HG03558 (cell line): ENCODE results near the gene EIF6.

Experiments used
- ATAC-seq: cut with Tn5 transposase; IDR thresholded peaks from one replicate; pipeline ENCODE4 v1.9.1; 2021; ENCODE audit warnings: moderate number of reproducible peaks; ENCODE audit not compliant: unreplicated experiment; ENCODE audit errors: extremely low read depth

Gene EIF6

GRCh38 chr20:35295674-35296073 lies 11.1 kb upstream of the EIF6 start:
- no peak for ATAC-seq

DNA sequence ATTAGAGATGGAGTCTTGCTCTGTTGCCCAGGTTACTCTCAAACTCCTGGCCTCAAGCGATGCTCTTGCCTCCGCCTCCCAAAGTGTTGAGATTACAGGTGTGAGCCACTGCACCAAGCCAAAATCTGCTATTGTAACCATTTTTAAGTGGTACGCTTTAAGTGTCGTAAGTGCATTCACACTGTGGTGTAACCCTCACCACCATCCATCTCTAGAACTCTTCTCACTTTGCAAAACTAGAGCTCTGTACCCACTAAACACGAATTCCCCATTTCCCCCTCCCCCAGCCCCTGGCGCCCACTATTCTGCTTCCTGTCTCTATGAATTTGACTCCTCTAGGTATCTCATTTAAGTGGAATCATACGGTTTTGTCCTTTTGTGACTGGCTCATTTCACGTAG lies 10.5 kb upstream of the EIF6 start:
- ATAC-seq = no peak

DNA sequence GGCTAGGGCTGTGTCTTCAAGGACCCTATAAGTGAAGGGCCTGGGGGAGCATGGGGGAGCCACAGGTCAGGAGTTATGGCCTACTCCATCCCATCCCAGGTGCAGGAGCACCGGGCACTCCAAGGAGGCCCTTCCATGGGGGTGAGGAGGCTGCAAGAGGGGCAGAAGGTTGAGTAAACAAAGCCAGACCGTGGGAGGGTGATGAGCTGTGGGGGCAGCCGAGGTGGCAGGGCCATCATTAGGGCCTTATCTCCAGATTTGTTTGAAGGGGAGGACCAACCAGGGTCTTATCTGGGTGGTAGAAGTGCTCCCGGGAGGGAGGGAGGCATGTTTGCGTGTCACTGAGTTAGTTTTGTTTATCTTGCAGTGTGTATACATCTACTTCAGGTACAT lies 9.7 kb upstream of the EIF6 start:
- no peak for ATAC-seq

- no peak for ATAC-seq
Measured at GRCh38 chr20:35293303-35294292, 9.0 kb upstream of the EIF6 start.

DNA sequence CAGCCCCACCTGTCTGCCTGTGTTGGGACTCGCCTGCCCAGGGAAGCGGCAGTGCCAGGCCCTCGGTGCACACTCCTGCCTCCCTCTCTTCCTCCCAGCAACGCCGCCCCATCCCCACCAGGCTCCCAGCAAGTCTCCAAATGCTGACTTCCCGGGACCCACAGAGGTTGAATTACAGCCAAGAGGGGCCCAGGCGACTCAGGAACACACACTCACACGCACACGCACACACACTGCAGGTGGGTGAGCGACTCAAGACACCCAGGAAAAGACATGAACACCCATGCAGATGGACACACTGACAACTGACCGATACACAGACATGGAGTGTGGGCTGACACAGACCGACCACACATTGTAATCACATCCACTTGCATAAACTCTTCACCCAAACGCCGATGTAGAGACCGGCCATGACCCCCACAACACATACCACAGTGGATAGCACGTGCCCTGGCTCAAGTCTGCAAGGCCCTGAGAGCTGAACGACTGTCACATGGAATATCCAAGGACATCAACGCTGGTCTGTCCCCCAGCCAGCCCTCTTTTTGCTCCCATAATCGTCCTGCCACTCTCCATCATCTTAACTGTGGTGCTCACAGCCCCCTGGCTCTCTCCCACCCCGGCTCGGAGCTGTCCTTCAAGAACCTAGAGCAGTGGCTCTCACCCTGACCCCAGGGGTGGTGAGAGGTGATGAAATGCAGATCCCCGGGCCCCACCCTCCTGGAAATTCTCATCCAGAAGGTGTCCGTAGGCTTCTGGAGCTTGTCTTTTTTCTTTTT lies 8.1 kb upstream of the EIF6 start:
- ATAC-seq = no peak

- no peak for ATAC-seq
Measured at GRCh38 chr20:35291654-35292503, 7.3 kb upstream of the EIF6 start, which contains the start of gene FAM83C. Gene FAM83C (minus strand): TSS chr20:35292425. CDS start chr20:35292304, 121 bp downstream.

GRCh38 chr20:35290887-35291417 lies 6.4 kb upstream of the EIF6 start:
- no peak for ATAC-seq

GRCh38 chr20:35290186-35290886 lies 5.8 kb upstream of the EIF6 start:
- ATAC-seq = no peak

DNA sequence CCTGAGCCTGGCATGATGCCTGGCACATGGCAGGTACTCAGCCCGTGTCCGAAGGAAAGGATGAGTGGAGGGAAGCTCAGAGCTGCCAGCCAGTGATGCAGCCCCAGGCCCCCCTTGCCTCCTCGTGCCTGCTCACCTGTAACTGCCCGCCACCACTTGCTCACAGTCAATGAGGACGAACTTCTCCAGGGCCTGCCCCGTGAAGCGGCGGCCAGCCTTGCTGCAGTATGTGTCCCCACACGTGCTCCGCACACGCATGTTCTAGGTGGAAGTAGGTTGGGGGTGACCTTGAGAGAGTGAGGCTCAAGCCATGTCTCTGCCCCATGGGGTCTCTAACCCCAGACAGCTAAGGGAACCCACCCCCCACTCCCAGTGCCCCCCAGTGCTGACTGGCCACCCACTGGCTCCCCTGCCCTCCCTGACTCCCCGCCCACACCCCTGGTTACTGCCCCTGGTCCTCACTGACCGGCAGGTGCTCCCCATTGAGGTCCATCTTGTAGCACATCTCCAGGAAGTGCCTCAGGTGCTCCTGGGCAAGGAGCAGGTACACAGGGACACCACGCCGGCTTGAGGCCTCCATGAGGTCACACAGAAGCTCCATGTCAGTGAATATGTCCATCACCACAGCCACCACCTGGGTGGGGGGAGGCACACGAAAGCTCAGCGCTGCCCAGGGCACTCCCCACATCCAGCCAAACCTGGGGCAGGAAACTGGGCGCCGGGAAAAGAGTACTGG lies 3.9 kb upstream of the EIF6 start:
- ATAC-seq = no peak

GRCh38 chr20:35287509-35288324 lies 3.1 kb upstream of the EIF6 start:
- no peak for ATAC-seq

- no peak for ATAC-seq
Measured at GRCh38 chr20:35286899-35287508, 2.4 kb upstream of the EIF6 start.

GRCh38 chr20:35286077-35286898 lies 1.7 kb upstream of the EIF6 start:
- ATAC-seq = no peak

- ATAC-seq = no peak
Measured at GRCh38 chr20:35285806-35286076, 1.2 kb upstream of the EIF6 start.

GRCh38 chr20:35284992-35285805 lies 627 bp upstream of the EIF6 start:
- ATAC-seq = no peak

DNA sequence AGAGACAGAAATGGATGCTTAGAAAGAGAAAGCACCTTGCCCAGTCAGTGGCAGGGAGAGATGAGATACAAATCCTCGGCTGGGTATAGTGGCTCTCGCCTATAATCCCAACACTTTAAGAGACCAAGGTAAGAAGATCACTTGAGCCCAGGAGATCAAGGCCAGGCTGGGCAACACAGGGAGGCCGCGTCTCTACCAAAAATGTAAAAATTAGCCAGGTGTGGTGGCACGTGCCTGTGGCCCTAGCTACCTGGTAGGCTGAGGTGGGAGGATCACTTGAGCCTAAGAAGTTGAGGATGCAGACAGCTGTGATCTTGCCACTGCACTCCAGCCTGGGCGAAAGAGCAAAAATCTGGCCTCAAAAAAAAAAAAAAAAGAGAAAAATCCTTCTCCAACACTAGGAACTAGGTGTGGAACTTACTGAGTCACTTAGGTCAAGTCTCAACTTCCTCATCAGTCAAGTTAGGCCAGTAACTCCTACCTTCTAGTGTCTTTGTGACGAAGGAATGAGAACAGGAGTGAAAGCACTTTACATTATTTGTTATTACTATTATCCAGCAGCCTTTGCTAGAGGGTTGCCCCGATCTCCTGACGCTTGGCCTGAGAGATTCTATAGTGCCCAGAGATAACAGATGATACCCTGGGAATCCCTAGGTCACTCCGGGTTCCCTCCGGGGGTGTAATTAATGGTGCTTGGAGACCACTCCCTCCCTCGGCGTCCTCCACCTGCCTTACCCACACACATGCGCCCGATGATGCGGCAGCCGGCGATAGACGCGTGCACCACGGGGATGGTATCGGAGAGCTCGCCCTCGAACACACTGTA lies 918 bp downstream of the EIF6 start:
- no peak for ATAC-seq
